ENCODE results near the gene G6PC2. TPM values are rescaled to one million over a fixed set of nuclear protein-coding genes. Genes with fewer than 3 reads are reported as not detected.

Gene G6PC2
- total and polyA plus RNA-seq, 2 of the 8 experiments (the other 6 are each of a cell fraction or from before 2014, with no cell fraction given) = not detected

DNA sequence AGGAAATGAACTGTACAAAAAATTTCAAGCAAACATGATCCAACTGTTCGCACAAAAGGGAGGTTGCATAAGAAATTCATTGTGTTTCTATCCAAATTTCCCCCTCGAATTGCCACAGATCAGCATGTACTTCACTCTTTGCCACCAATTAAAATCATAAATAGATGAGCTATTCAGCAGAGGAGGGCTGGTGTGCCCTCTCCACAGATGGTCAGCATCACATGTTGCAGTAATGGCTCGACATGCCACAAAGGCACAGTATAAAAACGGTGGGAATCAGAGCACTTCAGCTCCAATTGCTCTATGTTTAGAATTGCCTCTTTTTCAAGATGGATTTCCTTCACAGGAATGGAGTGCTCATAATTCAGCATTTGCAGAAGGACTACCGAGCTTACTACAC, at the start of gene G6PC2 (continued):
- TF ChIP-seq, protein P1, sequence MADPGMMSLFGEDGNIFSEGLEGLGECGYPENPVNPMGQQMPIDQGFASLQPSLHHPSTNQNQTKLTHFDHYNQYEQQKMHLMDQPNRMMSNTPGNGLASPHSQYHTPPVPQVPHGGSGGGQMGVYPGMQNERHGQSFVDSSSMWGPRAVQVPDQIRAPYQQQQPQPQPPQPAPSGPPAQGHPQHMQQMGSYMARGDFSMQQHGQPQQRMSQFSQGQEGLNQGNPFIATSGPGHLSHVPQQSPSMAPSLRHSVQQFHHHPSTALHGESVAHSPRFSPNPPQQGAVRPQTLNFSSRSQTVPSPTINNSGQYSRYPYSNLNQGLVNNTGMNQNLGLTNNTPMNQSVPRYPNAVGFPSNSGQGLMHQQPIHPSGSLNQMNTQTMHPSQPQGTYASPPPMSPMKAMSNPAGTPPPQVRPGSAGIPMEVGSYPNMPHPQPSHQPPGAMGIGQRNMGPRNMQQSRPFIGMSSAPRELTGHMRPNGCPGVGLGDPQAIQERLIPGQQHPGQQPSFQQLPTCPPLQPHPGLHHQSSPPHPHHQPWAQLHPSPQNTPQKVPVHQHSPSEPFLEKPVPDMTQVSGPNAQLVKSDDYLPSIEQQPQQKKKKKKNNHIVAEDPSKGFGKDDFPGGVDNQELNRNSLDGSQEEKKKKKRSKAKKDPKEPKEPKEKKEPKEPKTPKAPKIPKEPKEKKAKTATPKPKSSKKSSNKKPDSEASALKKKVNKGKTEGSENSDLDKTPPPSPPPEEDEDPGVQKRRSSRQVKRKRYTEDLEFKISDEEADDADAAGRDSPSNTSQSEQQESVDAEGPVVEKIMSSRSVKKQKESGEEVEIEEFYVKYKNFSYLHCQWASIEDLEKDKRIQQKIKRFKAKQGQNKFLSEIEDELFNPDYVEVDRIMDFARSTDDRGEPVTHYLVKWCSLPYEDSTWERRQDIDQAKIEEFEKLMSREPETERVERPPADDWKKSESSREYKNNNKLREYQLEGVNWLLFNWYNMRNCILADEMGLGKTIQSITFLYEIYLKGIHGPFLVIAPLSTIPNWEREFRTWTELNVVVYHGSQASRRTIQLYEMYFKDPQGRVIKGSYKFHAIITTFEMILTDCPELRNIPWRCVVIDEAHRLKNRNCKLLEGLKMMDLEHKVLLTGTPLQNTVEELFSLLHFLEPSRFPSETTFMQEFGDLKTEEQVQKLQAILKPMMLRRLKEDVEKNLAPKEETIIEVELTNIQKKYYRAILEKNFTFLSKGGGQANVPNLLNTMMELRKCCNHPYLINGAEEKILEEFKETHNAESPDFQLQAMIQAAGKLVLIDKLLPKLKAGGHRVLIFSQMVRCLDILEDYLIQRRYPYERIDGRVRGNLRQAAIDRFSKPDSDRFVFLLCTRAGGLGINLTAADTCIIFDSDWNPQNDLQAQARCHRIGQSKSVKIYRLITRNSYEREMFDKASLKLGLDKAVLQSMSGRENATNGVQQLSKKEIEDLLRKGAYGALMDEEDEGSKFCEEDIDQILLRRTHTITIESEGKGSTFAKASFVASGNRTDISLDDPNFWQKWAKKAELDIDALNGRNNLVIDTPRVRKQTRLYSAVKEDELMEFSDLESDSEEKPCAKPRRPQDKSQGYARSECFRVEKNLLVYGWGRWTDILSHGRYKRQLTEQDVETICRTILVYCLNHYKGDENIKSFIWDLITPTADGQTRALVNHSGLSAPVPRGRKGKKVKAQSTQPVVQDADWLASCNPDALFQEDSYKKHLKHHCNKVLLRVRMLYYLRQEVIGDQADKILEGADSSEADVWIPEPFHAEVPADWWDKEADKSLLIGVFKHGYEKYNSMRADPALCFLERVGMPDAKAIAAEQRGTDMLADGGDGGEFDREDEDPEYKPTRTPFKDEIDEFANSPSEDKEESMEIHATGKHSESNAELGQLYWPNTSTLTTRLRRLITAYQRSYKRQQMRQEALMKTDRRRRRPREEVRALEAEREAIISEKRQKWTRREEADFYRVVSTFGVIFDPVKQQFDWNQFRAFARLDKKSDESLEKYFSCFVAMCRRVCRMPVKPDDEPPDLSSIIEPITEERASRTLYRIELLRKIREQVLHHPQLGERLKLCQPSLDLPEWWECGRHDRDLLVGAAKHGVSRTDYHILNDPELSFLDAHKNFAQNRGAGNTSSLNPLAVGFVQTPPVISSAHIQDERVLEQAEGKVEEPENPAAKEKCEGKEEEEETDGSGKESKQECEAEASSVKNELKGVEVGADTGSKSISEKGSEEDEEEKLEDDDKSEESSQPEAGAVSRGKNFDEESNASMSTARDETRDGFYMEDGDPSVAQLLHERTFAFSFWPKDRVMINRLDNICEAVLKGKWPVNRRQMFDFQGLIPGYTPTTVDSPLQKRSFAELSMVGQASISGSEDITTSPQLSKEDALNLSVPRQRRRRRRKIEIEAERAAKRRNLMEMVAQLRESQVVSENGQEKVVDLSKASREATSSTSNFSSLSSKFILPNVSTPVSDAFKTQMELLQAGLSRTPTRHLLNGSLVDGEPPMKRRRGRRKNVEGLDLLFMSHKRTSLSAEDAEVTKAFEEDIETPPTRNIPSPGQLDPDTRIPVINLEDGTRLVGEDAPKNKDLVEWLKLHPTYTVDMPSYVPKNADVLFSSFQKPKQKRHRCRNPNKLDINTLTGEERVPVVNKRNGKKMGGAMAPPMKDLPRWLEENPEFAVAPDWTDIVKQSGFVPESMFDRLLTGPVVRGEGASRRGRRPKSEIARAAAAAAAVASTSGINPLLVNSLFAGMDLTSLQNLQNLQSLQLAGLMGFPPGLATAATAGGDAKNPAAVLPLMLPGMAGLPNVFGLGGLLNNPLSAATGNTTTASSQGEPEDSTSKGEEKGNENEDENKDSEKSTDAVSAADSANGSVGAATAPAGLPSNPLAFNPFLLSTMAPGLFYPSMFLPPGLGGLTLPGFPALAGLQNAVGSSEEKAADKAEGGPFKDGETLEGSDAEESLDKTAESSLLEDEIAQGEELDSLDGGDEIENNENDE (IDR thresholded peaks at IDR 0.05; ENCODE audit: insufficient replicate concordance, low read length) = no peak
- TF ChIP-seq EZH2 (IDR thresholded peaks at IDR 0.05; ENCODE audit: low read depth, low read length, severe bottlenecking) = no peak
- TF ChIP-seq POLR2A (IDR thresholded peaks at IDR 0.05; ENCODE audit: control extremely low read depth in 1 of 2, low read depth in 2 of 2, low read length in 2 of 2) = no peak
